Large intestine (tissue), 3 donors: ENCODE data around the gene GRM4. TPM values are rescaled to one million over a fixed set of nuclear protein-coding genes. Genes with fewer than 3 reads are reported as not detected.

Source experiments
- DNase-seq, 2 donors: peaks; one replicate each; pipeline versions ENCODE4 v3.0.0 to v3.0.0-alpha.2; 2013
- H3K27ac ChIP-seq: one replicate; pipeline ENCODE4 v1.5.1; 2013; ENCODE audit warnings: low read length
- H3K27me3 ChIP-seq: 2 replicates; pipeline ENCODE4 v1.6.1; 2013; ENCODE audit warnings: low read length; ENCODE audit not compliant: control insufficient read depth, insufficient read depth
- H3K36me3 ChIP-seq: 2 replicates; pipeline ENCODE4 v1.6.1; 2013; ENCODE audit warnings: low read length; ENCODE audit not compliant: control insufficient read depth, insufficient read depth
- H3K4me1 ChIP-seq: one replicate; pipeline ENCODE4 v1.6.1; 2013; ENCODE audit warnings: low read length; ENCODE audit not compliant: control insufficient read depth, insufficient read depth
- H3K4me3 ChIP-seq: one replicate; pipeline ENCODE4 v1.5.1; 2013; ENCODE audit warnings: low read length
- H3K9me3 ChIP-seq: one replicate; pipeline ENCODE4 v1.6.1; 2013; ENCODE audit warnings: mild to moderate bottlenecking, low read depth, low read length, moderate library complexity; ENCODE audit not compliant: control insufficient read depth
- WGBS: methylation state at CpG from one replicate; pipeline ENCODE4 v1.1.5; 2013; ENCODE audit warnings: low lambda C conversion rate; ENCODE audit not compliant: insufficient coverage; 5-methylcytosine and 5-hydroxymethylcytosine counted together
- polyA plus RNA-seq: library from polyadenylated mRNA; unstranded; fragments of 120-200 nt; gene quantifications from one replicate; pipeline ENCODE4 v1.2.1, GENCODE V29; 2013

GRM4 gene
- polyA plus RNA-seq, 1 donor = 0.46 TPM

- DNase-seq = no peak
- WGBS = no CpG with 5 or more reads among the region's 14 CpGs
Measured at GRCh38 chr6:33985313-33985751, 160.6 kb downstream of the GRM4 start.

GRCh38 chr6:33984466-33985312 is 161.2 kb downstream of the GRM4 start:
- H3K4me1 ChIP-seq = peaks cover 11% of the 10 kb centered on the region
- H3K27ac ChIP-seq = no peak overlapping the region
- no peak for DNase-seq
- H3K27me3 ChIP-seq = no peaks in the 10 kb centered on the region
- no peaks in the 10 kb centered on the region for H3K9me3 ChIP-seq
- H3K36me3 ChIP-seq = no peaks in the 10 kb centered on the region
- H3K4me3 ChIP-seq = no peak overlapping the region
- WGBS = no CpG with 5 or more reads among the region's 21 CpGs

More at GRCh38 chr6:33985313-33985751, 160.6 kb downstream of the GRM4 start:
- H3K27me3 ChIP-seq = no peaks in the 10 kb centered on the region
- no peak overlapping the region for H3K4me3 ChIP-seq
- H3K36me3 ChIP-seq = no peaks in the 10 kb centered on the region
- H3K27ac ChIP-seq = no peak overlapping the region
- no peaks in the 10 kb centered on the region for H3K9me3 ChIP-seq
- peaks cover 11% of the 10 kb centered on the region for H3K4me1 ChIP-seq

DNA sequence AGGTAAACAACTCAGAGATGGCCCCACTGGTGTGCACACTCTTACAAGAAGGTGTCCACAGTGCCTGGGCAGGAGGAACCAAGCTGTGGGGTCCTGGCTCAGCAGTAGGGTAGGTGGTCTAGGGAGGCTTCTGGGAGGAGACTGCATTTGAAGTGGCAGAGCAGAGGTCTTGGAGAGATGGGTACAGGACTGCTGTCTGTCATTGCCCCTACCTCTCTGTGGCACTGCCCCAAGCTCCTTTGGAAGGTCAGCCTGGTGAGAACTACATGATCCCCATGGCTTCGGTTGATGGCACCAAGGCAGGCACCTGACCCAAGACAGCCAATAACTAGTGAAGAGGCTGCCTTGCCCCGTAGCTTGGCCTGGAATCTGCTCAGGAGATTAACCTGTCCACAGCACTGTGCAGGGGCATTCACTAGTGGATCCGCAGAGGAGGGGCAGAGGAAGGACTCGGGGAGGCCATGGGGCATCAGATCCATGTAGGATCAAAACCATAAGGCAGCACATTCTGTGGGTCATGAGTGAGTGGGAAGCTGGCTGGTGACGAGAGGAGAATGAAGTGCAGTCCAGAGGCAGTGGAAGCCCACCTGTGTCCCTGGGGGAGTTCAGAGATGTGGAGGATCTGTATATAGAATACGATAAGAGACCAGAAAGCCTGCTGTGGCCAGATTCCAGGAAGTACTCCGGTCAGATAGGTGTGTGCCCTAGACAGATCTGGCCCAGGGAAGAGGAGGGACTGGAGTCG is 162.0 kb downstream of the GRM4 start:
- no CpG with 5 or more reads among the region's 8 CpGs for WGBS
- no peaks in the 10 kb centered on the region for H3K27me3 ChIP-seq
- DNase-seq = no peak
- H3K27ac ChIP-seq = no peak overlapping the region
- H3K4me1 ChIP-seq = peaks cover 11% of the 10 kb centered on the region
- no peak overlapping the region for H3K4me3 ChIP-seq
- H3K36me3 ChIP-seq = no peaks in the 10 kb centered on the region
- no peaks in the 10 kb centered on the region for H3K9me3 ChIP-seq

GRCh38 chr6:33983109-33983716 is 162.7 kb downstream of the GRM4 start:
- H3K4me3 ChIP-seq = no peak overlapping the region
- WGBS = no CpG with 5 or more reads among the region's 13 CpGs
- peak in 1 of 2 donors; percentile 41 for DNase-seq
- no peaks in the 10 kb centered on the region for H3K9me3 ChIP-seq
- peaks cover 6% of the 10 kb centered on the region for H3K4me1 ChIP-seq
- H3K27me3 ChIP-seq = no peaks in the 10 kb centered on the region
- H3K27ac ChIP-seq = no peak overlapping the region
- no peaks in the 10 kb centered on the region for H3K36me3 ChIP-seq

GRCh38 chr6:33981861-33982260 is 164.0 kb downstream of the GRM4 start:
- H3K36me3 ChIP-seq = no peaks in the 10 kb centered on the region
- peaks cover 10% of the 10 kb centered on the region for H3K27me3 ChIP-seq
- no peak overlapping the region for H3K27ac ChIP-seq
- no CpG with 5 or more reads among the region's 4 CpGs for WGBS
- DNase-seq = no peak
- H3K4me1 ChIP-seq = no peaks in the 10 kb centered on the region
- H3K9me3 ChIP-seq = no peaks in the 10 kb centered on the region
- no peak overlapping the region for H3K4me3 ChIP-seq

DNA sequence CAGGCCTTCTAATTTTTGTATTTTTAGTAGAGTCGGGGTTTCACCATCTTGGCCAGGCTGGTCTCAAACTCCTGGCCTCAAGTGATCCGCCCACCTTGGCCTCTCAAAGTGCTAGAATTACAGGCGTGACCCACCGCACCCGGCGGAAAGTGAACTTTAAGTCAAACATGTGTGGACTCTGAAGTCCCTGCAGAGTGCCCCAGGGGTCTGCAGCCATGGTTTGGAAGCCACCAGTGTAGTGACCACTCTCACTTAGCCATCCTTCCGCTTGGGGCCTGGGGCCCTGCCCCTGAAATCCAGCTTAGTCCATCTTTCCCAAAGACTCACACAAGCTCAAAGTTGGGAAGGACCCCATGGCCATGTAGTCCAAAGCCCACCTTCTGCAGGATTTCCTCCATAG is 164.5 kb downstream of the GRM4 start:
- Histone ChIP-seq H3K4me3 (no peak overlapping the region), H3K4me1 (no peaks in the 10 kb centered on the region), H3K27me3 (peaks cover 14% of the 10 kb centered on the region), H3K27ac (no peak overlapping the region), H3K9me3 (no peaks in the 10 kb centered on the region), H3K36me3 (no peaks in the 10 kb centered on the region)
- no peak for DNase-seq
- WGBS = no CpG with 5 or more reads among the region's 7 CpGs

DNA sequence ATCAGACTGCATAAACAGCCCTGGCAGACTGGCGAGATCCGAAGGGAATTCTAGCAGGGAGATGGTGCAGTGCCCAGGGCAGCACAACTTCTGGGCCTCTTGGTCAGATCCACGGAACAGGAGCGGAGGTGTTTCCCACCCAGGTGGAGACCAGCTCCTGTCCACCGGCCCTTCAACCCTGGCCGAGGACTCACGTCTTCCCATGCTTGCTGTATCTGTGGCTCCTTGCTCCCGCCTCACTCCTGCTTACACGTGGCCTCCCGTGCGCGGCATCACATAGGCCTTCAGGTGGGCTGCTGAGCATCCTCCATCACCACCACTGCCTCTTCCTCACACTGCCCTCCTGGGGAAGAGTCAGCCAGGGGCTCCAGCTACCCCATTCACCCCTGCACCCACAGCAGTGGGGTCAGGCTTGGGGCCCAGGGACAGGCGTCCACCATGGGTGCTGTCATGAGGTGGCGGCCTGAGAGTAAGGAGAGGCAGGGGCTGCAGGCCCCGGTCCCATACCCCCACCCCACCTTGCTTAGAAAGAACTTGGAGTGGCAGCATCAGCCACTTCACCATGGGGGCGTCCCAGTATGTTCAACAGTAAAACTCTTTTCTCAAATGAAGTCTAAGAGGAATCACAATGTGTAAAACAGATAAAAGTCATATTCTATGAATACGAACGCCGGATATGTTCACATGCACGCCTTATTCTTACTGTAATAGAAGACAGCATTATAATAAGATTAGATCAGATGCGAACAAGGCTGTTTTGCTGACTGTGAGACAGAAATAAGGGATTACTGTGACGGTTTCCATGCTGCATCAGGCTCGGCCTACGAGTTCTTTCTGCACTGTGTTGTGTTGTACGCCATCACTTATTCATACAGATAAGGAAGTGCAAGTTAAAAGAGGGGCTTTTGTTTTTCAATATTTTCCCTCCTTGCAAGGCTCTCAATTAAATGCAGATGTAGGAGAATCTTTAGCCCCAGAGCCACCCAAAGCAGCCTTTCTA is 165.4 kb downstream of the GRM4 start:
- 71% methylated on average over 4 of the region's 25 CpGs for WGBS
- no peaks in the 10 kb centered on the region for H3K36me3 ChIP-seq
- no peak for DNase-seq

DNA sequence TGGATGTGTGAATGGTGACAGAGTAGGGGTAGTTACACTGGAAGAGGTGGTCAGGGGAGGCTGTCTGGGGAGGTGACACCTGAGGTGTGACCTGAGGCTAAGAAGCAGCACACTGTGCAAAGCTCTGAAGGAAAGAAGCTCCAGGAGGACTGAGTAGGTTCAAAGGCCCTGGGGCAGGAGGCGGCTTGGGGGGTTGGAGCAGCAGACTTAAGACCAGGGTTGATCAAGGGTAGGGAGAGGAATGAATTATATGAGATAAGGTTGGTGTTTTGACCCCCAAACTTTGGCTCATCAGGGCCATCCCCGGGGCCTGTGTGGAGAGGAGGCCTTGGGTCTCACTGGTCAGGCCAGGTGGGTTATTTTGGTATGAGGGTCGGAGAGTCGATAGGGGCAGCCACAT is 166.1 kb downstream of the GRM4 start:
- WGBS = no CpG with 5 or more reads among the region's 4 CpGs
- Histone ChIP-seq H3K36me3 (no peaks in the 10 kb centered on the region), H3K4me3 (no peak overlapping the region), H3K9me3 (no peaks in the 10 kb centered on the region), H3K27me3 (peaks cover 31% of the 10 kb centered on the region), H3K4me1 (no peaks in the 10 kb centered on the region), H3K27ac (no peak overlapping the region)
- no peak for DNase-seq

More for the DNA sequence above, 165.4 kb downstream of the GRM4 start:
- H3K4me1 ChIP-seq = no peaks in the 10 kb centered on the region
- no peak overlapping the region for H3K4me3 ChIP-seq
- no peaks in the 10 kb centered on the region for H3K9me3 ChIP-seq
- H3K27me3 ChIP-seq = peaks cover 23% of the 10 kb centered on the region
- H3K27ac ChIP-seq = no peak overlapping the region

DNA sequence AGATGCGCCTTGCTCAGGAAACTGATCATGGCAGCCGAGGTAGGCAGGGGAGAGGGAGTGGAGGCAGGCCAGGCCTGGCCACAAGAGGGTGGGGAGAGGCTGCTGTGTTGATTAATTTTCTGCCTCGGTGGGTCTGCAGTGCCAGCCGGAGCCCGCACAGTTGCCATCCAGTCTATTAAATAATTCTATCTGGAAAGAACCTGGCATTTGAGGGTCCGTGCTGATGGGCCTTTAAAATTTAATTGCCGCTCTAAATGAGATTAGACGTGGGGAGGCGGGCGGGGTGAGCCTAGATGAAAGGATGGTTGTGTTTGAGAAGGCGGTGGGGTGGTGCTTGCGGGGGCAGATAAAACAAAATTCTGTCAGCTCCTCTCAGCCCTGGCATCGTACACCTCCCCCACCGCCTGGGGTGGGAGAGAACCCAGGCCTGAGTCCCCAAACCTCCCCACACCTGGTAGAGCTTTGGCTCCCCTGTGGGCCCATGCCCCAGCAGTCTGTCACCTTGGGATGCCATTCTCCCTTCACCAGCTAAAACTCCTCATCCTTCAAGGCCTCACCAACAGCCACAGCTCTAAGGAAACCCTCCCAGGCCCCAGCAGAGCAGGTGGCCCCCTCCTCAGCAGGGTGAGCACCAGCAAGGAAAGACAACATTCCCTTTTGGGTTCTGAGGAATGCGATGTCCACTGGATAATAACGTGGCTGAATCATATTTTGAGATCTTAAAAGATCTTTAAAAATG is 167.3 kb downstream of the GRM4 start:
- no peaks in the 10 kb centered on the region for H3K36me3 ChIP-seq
- no CpG with 5 or more reads among the region's 16 CpGs for WGBS
- no peaks in the 10 kb centered on the region for H3K4me1 ChIP-seq
- DNase-seq = no peak
- no peak overlapping the region for H3K4me3 ChIP-seq
- peaks cover 36% of the 10 kb centered on the region for H3K27me3 ChIP-seq
- no peak overlapping the region for H3K27ac ChIP-seq
- H3K9me3 ChIP-seq = no peaks in the 10 kb centered on the region
